HG03354 (cell line): ENCODE measurements around the gene LANCL2.

Source experiments
- ATAC-seq: cut with Tn5 transposase; IDR thresholded peaks from one replicate; pipeline ENCODE4 v1.9.1; 2021; ENCODE audit warnings: mild to moderate bottlenecking; ENCODE audit not compliant: unreplicated experiment, poor library complexity, severe bottlenecking

Gene LANCL2

DNA sequence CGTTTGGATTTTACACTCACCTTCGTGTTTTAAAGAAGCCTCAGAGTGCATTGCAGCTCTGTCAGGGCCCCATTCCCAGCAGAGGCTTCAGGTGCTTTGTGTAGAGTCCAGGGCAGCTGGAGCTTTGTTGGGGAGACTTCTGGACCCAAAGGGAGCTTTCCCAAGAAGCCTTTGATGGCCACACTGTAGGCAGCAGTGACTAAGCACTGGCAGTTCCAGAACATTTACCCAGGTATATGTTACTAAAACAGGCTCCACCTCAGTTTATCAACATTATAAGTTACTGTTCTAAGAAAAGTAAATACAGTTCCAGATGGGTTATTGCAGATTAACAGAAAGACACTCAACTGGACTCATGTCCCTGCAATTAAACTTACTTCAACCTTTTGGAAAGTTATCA is 66.8 kb downstream of the LANCL2 start:
- no peak for ATAC-seq

DNA sequence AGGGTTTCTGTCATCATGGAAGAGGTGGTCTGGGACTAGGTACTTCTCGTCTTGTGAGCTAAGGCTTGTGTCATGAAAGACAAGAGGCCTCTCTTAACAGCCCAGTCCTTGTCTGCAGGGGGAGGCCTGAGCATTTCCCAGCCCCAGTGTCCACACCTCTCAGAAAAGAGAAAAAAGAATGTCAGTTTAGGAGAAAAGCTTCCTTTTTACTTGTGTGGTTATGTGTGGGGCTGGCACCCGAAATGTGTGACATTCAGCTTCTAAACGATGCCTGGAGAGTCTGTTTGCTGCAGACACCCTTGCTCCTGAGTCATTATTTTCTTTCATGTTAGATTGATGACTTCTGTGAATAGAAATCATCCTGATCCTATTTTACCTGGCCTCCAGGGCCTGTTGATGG is 67.4 kb downstream of the LANCL2 start:
- no peak for ATAC-seq

- peak; percentile 71 for ATAC-seq
Observed at GRCh38 chr7:55432939-55433784, 68.0 kb downstream of the LANCL2 start.

DNA sequence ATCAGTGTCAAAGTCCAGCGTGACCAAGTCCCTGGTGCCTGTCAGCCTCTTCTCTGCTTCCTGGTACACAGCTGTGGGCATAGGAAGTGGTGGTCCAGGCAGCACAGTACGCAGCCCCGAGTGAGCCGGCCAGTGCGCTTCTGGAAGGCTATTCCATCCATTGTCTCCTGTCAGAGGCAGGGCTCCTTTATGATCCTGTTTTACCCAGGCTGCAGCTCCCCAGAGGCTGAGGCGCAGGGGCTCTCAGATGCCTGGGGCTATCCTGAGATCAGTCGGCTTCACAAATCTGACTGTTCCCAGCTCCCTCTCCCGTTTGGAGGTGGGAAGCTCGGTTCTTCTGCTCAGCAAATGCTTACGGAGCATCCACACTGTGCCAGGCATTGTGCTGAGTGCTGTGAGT is 70.3 kb downstream of the LANCL2 start:
- ATAC-seq, result no peak

GRCh38 chr7:55436457-55436856 is 71.3 kb downstream of the LANCL2 start:
- no peak for ATAC-seq

GRCh38 chr7:55437375-55437774 is 72.2 kb downstream of the LANCL2 start:
- ATAC-seq, result no peak

DNA sequence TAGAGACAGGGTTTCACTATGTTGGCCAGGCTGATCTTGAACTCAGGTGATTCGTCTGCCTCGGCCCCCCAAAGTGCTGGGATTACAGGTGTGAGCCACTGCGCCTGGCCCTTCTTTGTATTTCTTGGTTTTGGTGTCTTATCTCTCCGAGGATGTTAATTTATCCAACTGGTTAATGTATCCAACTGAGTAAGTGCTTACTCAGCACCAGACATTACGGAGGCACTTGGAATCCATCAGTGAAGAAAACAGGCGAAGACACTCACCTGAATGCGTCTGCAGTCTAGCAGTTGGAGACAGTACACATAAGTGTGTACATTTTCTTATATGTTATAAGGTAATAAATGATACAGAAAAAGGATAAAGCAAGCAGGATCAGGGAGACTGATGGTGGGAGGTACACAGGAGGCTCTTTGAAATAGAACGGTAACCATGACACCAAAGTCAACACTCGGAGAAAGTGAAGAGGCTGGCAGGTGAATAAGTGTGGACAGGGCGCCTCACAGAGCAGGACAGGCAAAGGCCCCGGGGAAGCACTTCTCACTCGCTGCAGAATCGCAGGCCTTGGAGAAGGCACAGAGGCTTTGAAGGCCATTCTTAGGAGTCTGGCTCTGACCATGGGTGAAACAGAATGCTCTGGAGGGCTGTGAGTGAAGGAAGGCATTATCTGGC is 73.1 kb downstream of the LANCL2 start:
- ATAC-seq, result no peak

- no peak for ATAC-seq
Observed at GRCh38 chr7:55438757-55439525, 73.8 kb downstream of the LANCL2 start.

- ATAC-seq, result no peak
Observed at GRCh38 chr7:55439627-55440026, 74.5 kb downstream of the LANCL2 start.

GRCh38 chr7:55440040-55440690 is 75.0 kb downstream of the LANCL2 start:
- no peak for ATAC-seq

GRCh38 chr7:55441002-55441401 is 75.9 kb downstream of the LANCL2 start:
- ATAC-seq, result no peak

- ATAC-seq, result no peak
Observed at GRCh38 chr7:55441774-55442522, 76.8 kb downstream of the LANCL2 start.

- no peak for ATAC-seq
Observed at GRCh38 chr7:55444786-55445185, 79.6 kb downstream of the LANCL2 start.

DNA sequence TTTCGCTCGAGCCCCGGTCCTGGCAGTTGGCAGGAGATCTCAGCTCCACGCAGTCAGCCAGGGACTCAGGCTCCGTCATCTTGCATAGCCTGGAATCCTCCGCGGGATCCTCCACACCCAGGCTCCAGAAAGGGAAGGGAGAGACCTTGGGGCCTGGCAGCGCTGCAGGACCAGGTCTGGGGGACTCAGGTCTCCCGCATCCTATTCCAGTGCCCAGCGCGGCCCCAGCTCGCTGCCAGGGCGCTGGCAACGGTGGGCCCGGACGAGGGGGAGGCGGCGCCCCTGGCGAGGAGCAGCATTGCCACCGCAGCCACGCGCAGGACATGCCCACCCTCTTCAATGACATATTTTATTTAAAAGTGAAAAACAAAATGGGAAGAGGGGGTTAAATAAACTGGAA is 83.4 kb downstream of the LANCL2 start:
- no peak for ATAC-seq

- ATAC-seq, result no peak
Observed at GRCh38 chr7:55449205-55449991, 84.3 kb downstream of the LANCL2 start.

DNA sequence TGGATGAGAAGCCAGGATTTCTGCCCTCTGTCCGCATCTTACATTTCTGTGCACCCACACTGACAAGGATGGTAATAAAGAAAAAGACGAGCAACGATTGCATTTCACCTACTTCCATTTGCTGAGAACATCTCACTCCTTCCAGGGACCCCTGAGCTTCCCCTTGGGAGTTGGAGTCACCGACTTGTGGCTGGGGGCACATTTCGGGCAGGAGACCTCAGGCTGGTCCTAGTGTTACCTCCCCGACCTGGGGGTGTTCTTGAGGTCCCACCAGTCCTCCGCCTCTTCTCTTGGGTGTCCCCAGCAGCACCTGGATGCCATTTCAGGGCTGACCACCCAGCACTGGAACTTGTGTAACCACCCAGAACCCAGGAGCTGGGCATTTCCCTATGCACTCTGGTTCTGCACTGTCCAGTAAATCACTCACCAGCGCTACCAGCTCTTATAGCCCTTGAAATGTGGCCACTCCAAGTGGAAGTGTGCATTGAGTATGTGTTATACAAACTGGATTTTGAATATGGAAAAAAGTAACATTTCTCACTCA is 84.9 kb downstream of the LANCL2 start:
- no peak for ATAC-seq

DNA sequence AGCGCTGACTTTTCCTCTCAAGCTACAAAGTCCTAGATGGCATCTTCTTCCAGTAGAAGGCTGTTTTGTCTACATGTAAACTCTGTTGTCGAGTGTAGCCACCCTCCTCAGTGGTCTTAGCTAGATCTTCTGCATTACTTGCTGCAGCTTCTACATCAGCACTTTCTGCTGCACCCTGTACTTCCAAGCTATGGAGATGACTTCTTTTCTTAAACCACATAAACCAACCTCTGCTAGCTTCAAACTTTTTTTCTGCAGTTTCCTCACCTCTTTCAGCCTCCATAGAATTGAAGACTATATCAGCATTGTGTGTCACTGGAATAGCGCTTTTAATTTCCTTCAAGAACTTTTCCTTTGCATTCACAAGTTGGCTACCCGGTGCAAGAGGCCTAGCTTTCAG is 87.8 kb downstream of the LANCL2 start:
- no peak for ATAC-seq

GRCh38 chr7:55457801-55458200 is 92.7 kb downstream of the LANCL2 start:
- no peak for ATAC-seq
